HepG2 (cell line): ENCODE data around the gene SNAPIN. TPM values are rescaled to one million over a fixed set of nuclear protein-coding genes. Genes with fewer than 3 reads are reported as not detected.

Experiments used
- AGO2 ChIP-seq: fragments of 200-400 bp; formaldehyde crosslinking; optimal IDR thresholded peaks from 2 replicates; pipeline ENCODE3; 2017; ENCODE audit warnings: mild to moderate bottlenecking, low read depth, low read length, moderate library complexity
- CCDC6 ChIP-seq: sonication (generic); formaldehyde crosslinking; IDR thresholded peaks from 2 replicates; pipeline ENCODE4 v1.8.1; 2022; ENCODE audit warnings: mild to moderate bottlenecking, missing genetic modification reagents, moderate library complexity
- ELF3 ChIP-seq: IDR thresholded peaks from 2 replicates; pipeline ENCODE4 v1.6.1; 2016; ENCODE audit warnings: missing genetic modification reagents, missing compliant biosample characterization
- FOXC1 ChIP-seq: sonication (generic); formaldehyde crosslinking; IDR thresholded peaks from 2 replicates; pipeline ENCODE4 v1.8.0; 2022; ENCODE audit warnings: mild to moderate bottlenecking, missing genetic modification reagents, borderline replicate concordance
- HIVEP1 ChIP-seq: sonication (generic); formaldehyde crosslinking; IDR thresholded peaks from 2 replicates; pipeline ENCODE4 v1.4.0; 2020; ENCODE audit warnings: mild to moderate bottlenecking, missing genetic modification reagents
- HOXA3 ChIP-seq: sonication (generic); formaldehyde crosslinking; IDR thresholded peaks from 2 replicates; pipeline ENCODE4 v1.5.0; 2020; ENCODE audit warnings: missing genetic modification reagents
- LBX2 ChIP-seq: sonication (generic); formaldehyde crosslinking; IDR thresholded peaks from 2 replicates; pipeline ENCODE4 v1.5.0; 2020; ENCODE audit warnings: missing genetic modification reagents, mild to moderate bottlenecking, borderline replicate concordance
- MAZ ChIP-seq, 2 experiments: sonication (generic) in 1 of 2; formaldehyde crosslinking in 1 of 2; IDR thresholded peaks; 2 replicates each; pipeline versions ENCODE4 v1.5.0 to v1.6.1; 2012 to 2020; ENCODE audit warnings: low read depth in 2 of 2, mild to moderate bottlenecking in 2 of 2, borderline replicate concordance in 1 of 2, improper control_type of control experiment in 1 of 2, low read length in 1 of 2, missing genetic modification reagents in 1 of 2, moderate library complexity in 1 of 2
- POLR2G ChIP-seq: fragments of 200-400 bp; formaldehyde crosslinking; IDR thresholded peaks from 2 replicates; pipeline ENCODE4 v1.6.1; 2018; ENCODE audit warnings: mild to moderate bottlenecking, low read depth, low read length, moderate library complexity
- RELA ChIP-seq: sonication (generic); formaldehyde crosslinking; IDR thresholded peaks from 2 replicates; pipeline ENCODE4 v1.4.0; 2020; ENCODE audit warnings: missing genetic modification reagents
- SIX4 ChIP-seq: sonication (generic); formaldehyde crosslinking; IDR thresholded peaks from 2 replicates; pipeline ENCODE4 v1.4.0; 2020; ENCODE audit warnings: missing genetic modification reagents
- YEATS4 ChIP-seq: sonication (generic); formaldehyde crosslinking; IDR thresholded peaks from 2 replicates; pipeline ENCODE4 v1.4.0; 2020; ENCODE audit warnings: missing genetic modification reagents, borderline replicate concordance
- ZFP91 ChIP-seq: sonication (generic); formaldehyde crosslinking; IDR thresholded peaks from 2 replicates; pipeline ENCODE4 v1.9.0; 2022; ENCODE audit warnings: missing genetic modification reagents, mild to moderate bottlenecking, borderline replicate concordance
- ZNF335 ChIP-seq: sonication (generic); formaldehyde crosslinking; IDR thresholded peaks from 2 replicates; pipeline ENCODE4 v1.4.0; 2020; ENCODE audit warnings: missing genetic modification reagents
- ZNF609 ChIP-seq: sonication (generic); formaldehyde crosslinking; IDR thresholded peaks from 2 replicates; pipeline ENCODE4 v1.4.0; 2020; ENCODE audit warnings: mild to moderate bottlenecking, missing genetic modification reagents, borderline replicate concordance
- ZNF687 ChIP-seq: sonication (generic); formaldehyde crosslinking; IDR thresholded peaks from 2 replicates; pipeline ENCODE4 v1.5.1; 2020; ENCODE audit warnings: mild to moderate bottlenecking, missing genetic modification reagents, moderate library complexity
- polyA plus RNA-seq, 8 experiments: library from polyadenylated mRNA; depleted of rRNA in 3 of 8; stranded (reverse) in 7 of 8; unstranded in 1 of 8; fragments of >200 nt; fragmentation: Illumina TruSeq in 4 of 8; extraction: Trizol in 4 of 8; gene quantifications; 2 replicates each; pipeline versions ENCODE4 v1.2.1 to v1.2.3, GENCODE V29; 2011 to 2016; ENCODE audit warnings: low read depth in 4 of 8, missing spikeins in 1 of 8, mixed read lengths in 1 of 8; ENCODE audit not compliant: insufficient read depth in 1 of 8
- total RNA-seq, 5 experiments: library from RNA; depleted of rRNA; stranded (reverse); fragments of >200 nt; fragmentation: Illumina TruSeq; extraction: Trizol; gene quantifications; 2 replicates each; pipeline ENCODE4 v1.2.3, GENCODE V29; 2016; ENCODE audit warnings: low read depth in 1 of 5

Gene SNAPIN
- total and polyA plus RNA-seq, 2 of the 13 experiments (the other 11 are each of a cell fraction or from before 2014, with no cell fraction given), result 23.9 to 25.7 TPM

- TF ChIP-seq MAZ (IDR thresholded peaks at IDR 0.05; ENCODE audit: borderline replicate concordance, low read depth, low read length) (no peak), MAZ (CRISPR knock-in tag; IDR thresholded peaks at IDR 0.05; ENCODE audit: low read depth) (0 out of 2 replicates have a peak, but pooled peaks have one; percentile 27), ZNF609 (CRISPR knock-in tag) (0 out of 2 replicates have a peak, but pooled peaks have one; percentile 12), CCDC6 (peak; percentile 66; the same call in 1 of the 2 replicates), YEATS4 (CRISPR knock-in tag) (0 out of 2 replicates have a peak, but pooled peaks have one; percentile 52), RELA (CRISPR knock-in tag) (no peak), HIVEP1 (CRISPR knock-in tag) (peak; percentile 51), FOXC1 (CRISPR knock-in tag) (peak; percentile 40), ELF3 (CRISPR knock-in tag) (peak; percentile 36; the same call in 1 of the 2 replicates), SIX4 (CRISPR knock-in tag) (peak; percentile 96), ZNF687 (CRISPR knock-in tag) (peak; percentile 83), AGO2 (peak; percentile 43), HOXA3 (peak; percentile 32; the same call in 1 of the 2 replicates), ZFP91 (CRISPR knock-in tag) (peak; percentile 55; the same call in 1 of the 2 replicates), LBX2 (CRISPR knock-in tag) (0 out of 2 replicates have a peak, but pooled peaks have one; percentile 27), POLR2G (peak; percentile 94), ZNF335 (CRISPR knock-in tag) (0 out of 2 replicates have a peak, but pooled peaks have one; percentile 35)
Measured at GRCh38 chr1:153626904-153627714, 31.4 kb upstream of the SNAPIN start, which contains the start of gene S100A13 (continued).
